NB4 (cell line): ENCODE measurements around the gene DAPK1.

Source experiments
- DNase-seq: peaks from one replicate; pipeline ENCODE4 v3.0.0; 2010; ENCODE audit warnings: low read depth
- H3K4me3 ChIP-seq: one replicate; pipeline ENCODE4 v1.5.1; 2011; ENCODE audit warnings: mild to moderate bottlenecking, low read depth, low read length, moderate library complexity
- MYC ChIP-seq: IDR thresholded peaks from 2 replicates; pipeline ENCODE4 v1.6.1; 2011; ENCODE audit warnings: low read depth, low read length
- POLR2A ChIP-seq: IDR thresholded peaks from 2 replicates; pipeline ENCODE4 v1.6.1; 2011; ENCODE audit warnings: mild to moderate bottlenecking; ENCODE audit not compliant: insufficient read length; ENCODE audit errors: extremely low read depth
- TF ChIP-seq, protein P1 (sequence below): IDR thresholded peaks from one replicate; pipeline ENCODE4 v1.5.1; 2012; ENCODE audit warnings: low read depth, low read length
- TF ChIP-seq, protein P2 (sequence below): IDR thresholded peaks from 2 replicates; pipeline ENCODE4 v1.6.1; 2011; ENCODE audit warnings: low read depth, low read length

The DAPK1 gene

DNA sequence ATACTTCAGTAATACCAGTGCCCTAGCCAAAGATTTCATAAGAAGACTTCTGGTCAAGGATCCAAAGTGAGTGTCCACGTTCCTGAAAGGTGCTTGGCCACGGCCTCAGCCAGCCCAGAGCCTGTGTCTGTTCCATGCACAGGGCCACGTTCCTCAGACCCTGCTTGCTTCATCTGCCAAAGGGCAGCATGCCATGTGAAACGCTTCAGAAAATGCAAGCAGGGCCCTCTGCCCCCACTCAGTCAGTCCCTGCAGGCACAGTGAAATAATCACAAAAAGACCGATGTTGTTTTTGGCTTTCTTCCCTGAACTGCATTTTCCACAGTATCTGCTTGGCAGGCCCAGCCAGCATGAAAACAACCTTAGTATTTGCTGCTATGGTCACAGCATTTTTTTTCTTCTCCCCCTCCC is 142.7 kb downstream of the DAPK1 start:
- TF ChIP-seq POLR2A, result no peak
- TF ChIP-seq, protein P1, sequence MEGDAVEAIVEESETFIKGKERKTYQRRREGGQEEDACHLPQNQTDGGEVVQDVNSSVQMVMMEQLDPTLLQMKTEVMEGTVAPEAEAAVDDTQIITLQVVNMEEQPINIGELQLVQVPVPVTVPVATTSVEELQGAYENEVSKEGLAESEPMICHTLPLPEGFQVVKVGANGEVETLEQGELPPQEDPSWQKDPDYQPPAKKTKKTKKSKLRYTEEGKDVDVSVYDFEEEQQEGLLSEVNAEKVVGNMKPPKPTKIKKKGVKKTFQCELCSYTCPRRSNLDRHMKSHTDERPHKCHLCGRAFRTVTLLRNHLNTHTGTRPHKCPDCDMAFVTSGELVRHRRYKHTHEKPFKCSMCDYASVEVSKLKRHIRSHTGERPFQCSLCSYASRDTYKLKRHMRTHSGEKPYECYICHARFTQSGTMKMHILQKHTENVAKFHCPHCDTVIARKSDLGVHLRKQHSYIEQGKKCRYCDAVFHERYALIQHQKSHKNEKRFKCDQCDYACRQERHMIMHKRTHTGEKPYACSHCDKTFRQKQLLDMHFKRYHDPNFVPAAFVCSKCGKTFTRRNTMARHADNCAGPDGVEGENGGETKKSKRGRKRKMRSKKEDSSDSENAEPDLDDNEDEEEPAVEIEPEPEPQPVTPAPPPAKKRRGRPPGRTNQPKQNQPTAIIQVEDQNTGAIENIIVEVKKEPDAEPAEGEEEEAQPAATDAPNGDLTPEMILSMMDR, result no peak
- no peak for TF ChIP-seq MYC
- TF ChIP-seq, protein P2, sequence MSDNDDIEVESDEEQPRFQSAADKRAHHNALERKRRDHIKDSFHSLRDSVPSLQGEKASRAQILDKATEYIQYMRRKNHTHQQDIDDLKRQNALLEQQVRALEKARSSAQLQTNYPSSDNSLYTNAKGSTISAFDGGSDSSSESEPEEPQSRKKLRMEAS, result no peak
- no peak overlapping the region for H3K4me3 ChIP-seq
- DNase-seq, result no peak

DNA sequence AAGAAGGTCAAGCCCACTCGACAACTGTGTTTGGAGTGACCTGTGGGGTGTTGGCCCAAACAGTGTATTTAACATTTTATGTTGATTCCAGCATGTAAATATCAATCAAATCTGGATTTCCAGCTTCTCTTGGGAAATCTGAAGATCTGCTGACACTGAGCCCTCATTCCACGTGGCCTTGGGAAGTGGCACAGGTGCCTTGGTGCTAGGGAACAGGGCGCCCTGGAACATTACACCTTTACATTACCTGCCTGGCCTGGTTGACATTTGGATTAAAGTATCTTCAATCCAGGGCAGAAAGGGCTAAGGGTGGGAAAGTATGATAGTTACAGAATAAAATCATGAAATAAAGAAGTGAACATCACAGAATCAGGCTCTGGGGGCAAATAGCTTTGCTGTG is 143.4 kb downstream of the DAPK1 start:
- H3K4me3 ChIP-seq, result no peak overlapping the region
- TF ChIP-seq MYC, result no peak
- no peak for TF ChIP-seq POLR2A
- TF ChIP-seq, protein P2, result no peak
- TF ChIP-seq, protein P1, result no peak
- DNase-seq, result no peak

DNA sequence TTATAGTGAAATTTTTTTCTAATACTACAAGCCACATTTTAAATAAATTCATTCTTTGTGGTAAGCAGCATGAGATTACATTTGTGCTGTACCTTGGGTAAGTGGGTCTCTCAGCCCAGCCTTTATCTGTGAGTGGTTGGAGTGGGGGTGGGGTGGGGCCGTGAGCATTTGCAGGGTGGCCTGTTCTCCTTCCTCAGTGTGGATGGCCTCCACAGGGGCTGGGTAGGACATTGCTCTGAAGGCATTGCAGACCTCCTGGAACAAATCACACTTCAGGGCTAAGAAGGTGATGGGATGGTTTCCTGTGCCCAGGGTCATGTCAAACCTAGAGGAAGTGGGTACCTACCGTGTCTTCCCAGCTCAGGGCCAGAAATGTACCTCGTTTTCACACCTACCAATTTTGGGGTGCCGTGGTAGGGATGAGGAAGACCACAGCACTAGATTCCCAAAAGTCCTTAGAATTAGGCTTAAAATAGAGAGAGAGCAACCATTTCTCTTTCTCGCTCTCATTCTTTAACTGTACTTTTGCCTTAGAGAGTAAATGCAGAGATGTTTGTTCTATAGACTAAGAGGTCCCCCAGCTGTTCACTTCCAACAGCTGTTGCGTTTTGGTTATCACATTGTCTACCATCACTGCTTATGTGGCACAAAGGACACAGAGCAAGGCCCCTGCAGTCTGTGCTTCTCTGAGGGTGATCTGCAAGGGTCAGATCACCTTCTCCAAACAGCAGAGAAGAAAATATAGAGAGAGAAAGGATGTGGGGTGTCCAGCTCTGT is 144.9 kb downstream of the DAPK1 start:
- no peak for TF ChIP-seq MYC
- TF ChIP-seq, protein P1, result no peak
- no peak for DNase-seq
- H3K4me3 ChIP-seq, result no peak overlapping the region

DNA sequence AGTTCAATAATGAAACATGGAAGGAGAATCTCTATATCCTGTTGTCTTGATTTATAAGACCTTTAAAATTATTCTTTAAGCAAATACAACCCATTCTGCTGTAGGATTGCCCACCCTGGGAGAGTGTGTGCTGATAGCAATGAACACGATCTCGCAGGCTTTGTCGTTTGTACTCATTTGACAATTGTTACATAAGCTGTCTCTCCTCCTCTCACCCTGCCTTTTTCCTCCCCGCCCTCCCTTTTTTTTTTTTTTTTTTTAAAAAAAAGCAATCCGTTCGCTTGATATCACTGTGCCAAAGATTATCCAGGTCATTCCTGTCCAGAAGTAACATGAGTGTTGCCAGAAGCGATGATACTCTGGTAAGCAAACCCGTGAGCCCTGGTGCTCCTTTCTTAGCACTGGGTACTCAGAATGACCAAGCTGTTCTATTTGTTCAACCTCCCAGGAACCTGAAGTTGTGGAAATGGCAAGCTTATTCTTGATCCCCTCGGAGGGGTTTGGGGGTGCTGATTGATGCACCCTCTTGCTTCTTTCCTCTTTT is 145.5 kb downstream of the DAPK1 start:
- no peak for DNase-seq
- TF ChIP-seq, protein P2, result no peak
- TF ChIP-seq, protein P1, result no peak
- TF ChIP-seq POLR2A (no peak), MYC (no peak)
- no peak overlapping the region for H3K4me3 ChIP-seq

DNA sequence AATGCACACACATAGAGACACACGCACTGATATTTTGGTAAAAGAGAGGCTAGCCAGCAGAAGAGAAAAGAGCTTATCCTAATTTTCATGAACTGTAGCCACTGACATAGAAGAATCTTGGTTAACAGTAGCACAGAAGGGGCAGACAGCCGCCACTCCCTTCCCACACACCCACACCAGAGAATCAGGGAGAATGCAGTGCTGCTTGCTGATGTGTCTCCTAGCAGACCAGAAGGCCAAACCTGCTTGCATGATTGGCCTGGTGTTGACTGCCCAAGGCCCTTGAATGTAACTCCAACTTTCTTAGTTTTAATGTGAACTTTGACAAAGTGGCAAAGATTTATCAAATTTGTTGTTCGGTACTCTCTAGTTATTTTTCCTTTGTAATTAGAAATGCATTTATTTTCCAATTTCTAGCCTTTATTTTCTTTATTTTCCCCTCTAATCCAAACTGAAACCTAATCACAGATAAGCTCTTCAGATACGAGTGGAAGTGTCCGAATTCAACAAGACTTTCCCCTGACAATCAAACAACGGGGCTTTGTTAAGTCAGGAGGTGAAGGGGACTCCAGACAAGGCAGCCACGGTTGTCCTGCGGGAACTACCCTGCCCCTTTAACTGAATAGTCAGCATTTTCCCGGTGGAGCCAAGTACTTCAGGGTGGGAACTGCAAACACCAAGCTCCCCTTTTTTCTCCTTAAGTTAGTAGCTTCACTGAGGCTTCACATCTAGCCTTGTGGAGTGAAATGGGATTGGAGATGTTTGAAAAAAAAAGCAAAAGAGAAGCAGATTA is 146.3 kb downstream of the DAPK1 start:
- TF ChIP-seq MYC (no peak), POLR2A (no peak)
- TF ChIP-seq, protein P2, result no peak
- TF ChIP-seq, protein P1, result no peak
- no peak overlapping the region for H3K4me3 ChIP-seq
- DNase-seq, result no peak
